OCI-LY7 (cell line): ENCODE data around the gene PSMC3. TPM values are rescaled to one million over a fixed set of nuclear protein-coding genes. Genes with fewer than 3 reads are reported as not detected.

Experiments
- BruUV-seq: library from RNA; stranded (reverse); fragments of 400-500 nt; replicated peaks from 2 replicates; lab custom pipeline; 2021; lab: Mats Ljungman, UMichigan
- CTCF ChIA-PET: fragments of 300-600 bp; sonication (Branson Sonifier 250); formaldehyde crosslinking; loops from one replicate; lab custom pipeline; 2022; ENCODE audit warnings: antibody characterized with exemption; ENCODE audit not compliant: unreplicated experiment; lab: Charles Lee
- POLR2A ChIA-PET: fragments of 300-600 bp; sonication (Branson Sonifier 250); formaldehyde crosslinking; loops from one replicate; lab custom pipeline; 2022; ENCODE audit warnings: antibody characterized with exemption; lab: Charles Lee
- DNase-seq: peaks from one replicate; pipeline ENCODE4 v3.0.0-alpha.2; 2015; ENCODE audit warnings: low spot score
- H2AFZ ChIP-seq: fragments of 200-600 bp; sonication (generic), shearing (Covaris generic); 2 replicates; pipeline ENCODE4 v1.6.1; 2014; ENCODE audit warnings: mild to moderate bottlenecking, antibody characterized with exemption, low read length, moderate library complexity
- H3K27ac ChIP-seq: fragments of 200-600 bp; sonication (generic); 2 replicates; pipeline ENCODE4 v1.5.1; 2014; ENCODE audit warnings: mixed run types, low read depth, mild to moderate bottlenecking, moderate library complexity, low read length, inconsistent platforms; ENCODE audit not compliant: poor library complexity, severe bottlenecking
- H3K36me3 ChIP-seq: fragments of 200-600 bp; sonication (generic); 2 replicates; pipeline ENCODE4 v1.6.1; 2014; ENCODE audit warnings: mild to moderate bottlenecking, antibody characterized with exemption, low read length, moderate library complexity, mixed read lengths; ENCODE audit not compliant: insufficient read depth
- H3K4me1 ChIP-seq: fragments of 200-600 bp; sonication (generic); 2 replicates; pipeline ENCODE4 v1.5.1; 2014; ENCODE audit warnings: mild to moderate bottlenecking, low read length; ENCODE audit not compliant: insufficient read depth, poor library complexity, severe bottlenecking
- H3K4me2 ChIP-seq: fragments of 200-600 bp; sonication (generic); 2 replicates; pipeline ENCODE4 v1.6.1; 2014; ENCODE audit warnings: mild to moderate bottlenecking, low read length
- H3K4me3 ChIP-seq: fragments of 200-600 bp; sonication (generic); 2 replicates; pipeline ENCODE4 v1.5.1; 2014; ENCODE audit warnings: mild to moderate bottlenecking, low read depth, low read length; ENCODE audit not compliant: poor library complexity, severe bottlenecking
- H3K79me2 ChIP-seq: fragments of 200-600 bp; sonication (generic); 2 replicates; pipeline ENCODE4 v1.6.1; 2016; ENCODE audit warnings: low read depth, mild to moderate bottlenecking, low read length, moderate library complexity, mixed read lengths; ENCODE audit not compliant: insufficient read depth
- H3K9me2 ChIP-seq: fragments of 200-600 bp; sonication (generic); 2 replicates; pipeline ENCODE4 v1.6.1; 2016; ENCODE audit warnings: mild to moderate bottlenecking, low read length, mixed read lengths; ENCODE audit not compliant: insufficient read depth
- H3K9me3 ChIP-seq: fragments of 200-600 bp; sonication (generic); 2 replicates; pipeline ENCODE4 v1.6.1; 2014; ENCODE audit warnings: mild to moderate bottlenecking, mixed run types, low read length, mixed read lengths
- H4K20me1 ChIP-seq: fragments of 200-600 bp; sonication (generic); 2 replicates; pipeline ENCODE4 v1.6.1; 2014; ENCODE audit warnings: mild to moderate bottlenecking, antibody characterized with exemption, low read length, moderate library complexity, mixed read lengths; ENCODE audit not compliant: insufficient read depth
- EZH2phosphoT487 ChIP-seq: fragments of 200-600 bp; sonication (generic); IDR thresholded peaks from 2 replicates; pipeline ENCODE4 v1.6.1; 2018; ENCODE audit warnings: low read depth, borderline replicate concordance, mild to moderate bottlenecking, mixed run types, antibody characterized with exemption, low read length, moderate library complexity, mixed read lengths
- intact Hi-C: fragments of 100-400 bp; cut with micrococcal nuclease; formaldehyde crosslinking; loops from one replicate; pipeline ENCODE4 v1.10.0; 2022; ENCODE audit not compliant: unreplicated experiment
- total RNA-seq, 2 experiments: library from RNA; depleted of rRNA in 1 of 2; stranded (reverse); fragments of >200 nt in 1 of 2; shearing (Covaris generic) in 1 of 2; gene quantifications; 2 replicates each; pipeline ENCODE4 v1.2.3, GENCODE V29; 2014 to 2022
- TF ChIP-seq, protein P1 (sequence below): fragments of 200-600 bp; sonication (generic); conservative IDR thresholded peaks from 2 replicates; pipeline ENCODE4 v1.5.1; 2014; ENCODE audit warnings: mild to moderate bottlenecking, antibody characterized with exemption, low read length, moderate library complexity, mixed read lengths

Gene PSMC3
- total RNA-seq, 2 experiments from 2014 or later = 122 to 144 TPM

DNA sequence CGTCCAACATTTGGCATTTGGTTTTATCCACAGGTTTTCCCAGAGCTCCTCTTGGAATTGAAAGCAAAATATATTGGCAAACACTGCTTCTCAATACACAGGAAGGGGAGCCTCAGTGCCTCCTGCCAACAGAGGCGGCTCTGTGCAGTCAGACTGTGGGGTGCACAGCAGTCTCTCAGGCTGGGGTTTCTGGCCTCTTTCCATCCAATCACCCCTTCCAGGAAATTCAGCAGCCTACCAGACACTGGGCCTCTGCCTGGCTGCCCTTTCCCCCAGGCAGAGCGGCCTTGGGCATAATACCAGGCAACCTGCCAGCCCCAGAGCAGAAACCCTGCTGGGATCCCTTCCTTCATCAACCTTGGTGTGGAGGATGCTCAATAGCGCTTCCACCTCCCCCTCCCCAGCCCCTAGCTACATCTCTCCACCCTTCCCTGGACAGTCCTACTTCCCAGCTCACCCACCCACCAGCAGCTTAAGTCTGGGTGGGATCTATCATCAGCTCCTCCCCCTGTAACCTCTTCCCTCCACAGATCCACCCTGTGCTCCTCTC is 40.5 kb upstream of the PSMC3 start:
- H3K79me2 ChIP-seq = no peaks in the 10 kb centered on the region
- TF ChIP-seq, protein P1, sequence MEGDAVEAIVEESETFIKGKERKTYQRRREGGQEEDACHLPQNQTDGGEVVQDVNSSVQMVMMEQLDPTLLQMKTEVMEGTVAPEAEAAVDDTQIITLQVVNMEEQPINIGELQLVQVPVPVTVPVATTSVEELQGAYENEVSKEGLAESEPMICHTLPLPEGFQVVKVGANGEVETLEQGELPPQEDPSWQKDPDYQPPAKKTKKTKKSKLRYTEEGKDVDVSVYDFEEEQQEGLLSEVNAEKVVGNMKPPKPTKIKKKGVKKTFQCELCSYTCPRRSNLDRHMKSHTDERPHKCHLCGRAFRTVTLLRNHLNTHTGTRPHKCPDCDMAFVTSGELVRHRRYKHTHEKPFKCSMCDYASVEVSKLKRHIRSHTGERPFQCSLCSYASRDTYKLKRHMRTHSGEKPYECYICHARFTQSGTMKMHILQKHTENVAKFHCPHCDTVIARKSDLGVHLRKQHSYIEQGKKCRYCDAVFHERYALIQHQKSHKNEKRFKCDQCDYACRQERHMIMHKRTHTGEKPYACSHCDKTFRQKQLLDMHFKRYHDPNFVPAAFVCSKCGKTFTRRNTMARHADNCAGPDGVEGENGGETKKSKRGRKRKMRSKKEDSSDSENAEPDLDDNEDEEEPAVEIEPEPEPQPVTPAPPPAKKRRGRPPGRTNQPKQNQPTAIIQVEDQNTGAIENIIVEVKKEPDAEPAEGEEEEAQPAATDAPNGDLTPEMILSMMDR = no peak
- TF ChIP-seq EZH2phosphoT487 = no peak

DNA sequence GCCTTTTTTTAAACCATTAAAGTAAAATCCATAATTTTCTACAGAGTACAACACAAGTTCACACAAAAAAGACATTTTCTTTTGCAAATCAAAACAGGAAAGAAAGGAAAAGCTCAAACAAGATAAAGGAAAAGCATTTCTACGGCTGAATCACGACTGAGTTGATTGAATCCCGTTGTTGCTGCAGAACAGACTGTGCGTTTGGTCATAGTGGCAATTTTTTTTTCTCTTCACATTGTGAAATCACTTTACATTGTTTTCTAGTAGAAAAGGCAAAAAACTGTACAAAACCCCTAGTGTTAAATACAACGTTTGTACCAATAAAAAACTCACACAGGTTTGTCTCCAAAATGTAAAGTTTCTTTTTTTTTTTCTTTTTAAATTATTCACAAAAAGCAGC is 40.0 kb upstream of the PSMC3 start:
- peaks cover 76% of the 10 kb centered on the region for H3K36me3 ChIP-seq
- no peak overlapping the region for H3K4me2 ChIP-seq
- DNase-seq = no peak
- BruUV-seq = no TSS peak
- no peaks in the 10 kb centered on the region for H3K9me3 ChIP-seq
- TF ChIP-seq EZH2phosphoT487 = no peak
- TF ChIP-seq, protein P1 = no peak
- H4K20me1 ChIP-seq = no peaks in the 10 kb centered on the region
- ChIA-PET POLR2A (interaction anchor here (0.5 to 1.3 kb wide), 4 partner anchors 13 to 487 kb away, joined by 3 to 6 read pairs (median 4); no protein-coding TSS in a partner anchor), CTCF (no interaction called here)
- H3K9me2 ChIP-seq = no peaks in the 10 kb centered on the region
- H2AFZ ChIP-seq = no peak overlapping the region
- intact Hi-C loops = no loop called here
- H3K4me3 ChIP-seq = no peak overlapping the region
- no peaks in the 10 kb centered on the region for H3K79me2 ChIP-seq
- no peak overlapping the region for H3K27ac ChIP-seq
- H3K4me1 ChIP-seq = no peaks in the 10 kb centered on the region

More for the DNA sequence above, 40.5 kb upstream of the PSMC3 start:
- H3K4me3 ChIP-seq = no peak overlapping the region
- H3K4me2 ChIP-seq = no peak overlapping the region
- no TSS peak for BruUV-seq
- no peak for DNase-seq
- ChIA-PET POLR2A (interaction anchor here (0.5 to 1.3 kb wide), 4 partner anchors 9 to 488 kb away, joined by 3 to 4 read pairs (median 3); no protein-coding TSS in a partner anchor), CTCF (no interaction called here)
- no peaks in the 10 kb centered on the region for H3K9me2 ChIP-seq
- intact Hi-C loops = no loop called here
- no peaks in the 10 kb centered on the region for H3K9me3 ChIP-seq
- no peaks in the 10 kb centered on the region for H3K4me1 ChIP-seq
- no peaks in the 10 kb centered on the region for H4K20me1 ChIP-seq
- peaks cover 82% of the 10 kb centered on the region for H3K36me3 ChIP-seq
- H2AFZ ChIP-seq = no peak overlapping the region
- H3K27ac ChIP-seq = no peak overlapping the region

DNA sequence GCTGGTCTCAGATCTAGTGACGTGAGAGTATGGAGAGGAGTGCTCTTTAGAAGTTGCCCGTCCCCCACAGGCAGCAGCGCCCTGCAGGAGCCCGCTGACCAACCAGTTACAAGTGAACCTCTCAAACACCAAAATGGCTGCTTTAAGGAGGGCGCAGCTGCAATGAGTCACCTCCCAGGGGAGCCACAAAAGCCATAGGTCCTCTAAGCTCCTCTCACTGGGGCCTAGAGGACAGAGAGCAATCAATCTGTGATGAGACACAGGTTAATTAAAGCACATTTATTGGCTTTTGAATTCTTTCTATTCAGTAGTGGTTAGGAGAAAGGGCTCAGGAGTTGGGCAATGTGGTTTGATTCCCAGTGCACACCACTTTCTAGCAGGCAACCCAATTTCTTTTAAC is 38.2 kb upstream of the PSMC3 start:
- Histone ChIP-seq H3K4me3 (no peak overlapping the region), H3K4me1 (no peaks in the 10 kb centered on the region), H2AFZ (no peak overlapping the region), H3K9me2 (no peaks in the 10 kb centered on the region), H3K4me2 (no peak overlapping the region), H3K9me3 (no peaks in the 10 kb centered on the region), H4K20me1 (no peaks in the 10 kb centered on the region), H3K36me3 (peaks cover 61% of the 10 kb centered on the region), H3K79me2 (no peaks in the 10 kb centered on the region), H3K27ac (no peak overlapping the region)
- TF ChIP-seq, protein P1 = no peak
- ChIA-PET POLR2A (interaction anchor here (0.6 kb wide), 1 partner anchor 43 kb away, joined by 3 read pairs; no protein-coding TSS in a partner anchor), CTCF (no interaction called here)
- DNase-seq = no peak
- intact Hi-C loops = no loop called here
- no TSS peak for BruUV-seq
